Measurements from ENCODE around the gene CACNA2D3.

DNA sequence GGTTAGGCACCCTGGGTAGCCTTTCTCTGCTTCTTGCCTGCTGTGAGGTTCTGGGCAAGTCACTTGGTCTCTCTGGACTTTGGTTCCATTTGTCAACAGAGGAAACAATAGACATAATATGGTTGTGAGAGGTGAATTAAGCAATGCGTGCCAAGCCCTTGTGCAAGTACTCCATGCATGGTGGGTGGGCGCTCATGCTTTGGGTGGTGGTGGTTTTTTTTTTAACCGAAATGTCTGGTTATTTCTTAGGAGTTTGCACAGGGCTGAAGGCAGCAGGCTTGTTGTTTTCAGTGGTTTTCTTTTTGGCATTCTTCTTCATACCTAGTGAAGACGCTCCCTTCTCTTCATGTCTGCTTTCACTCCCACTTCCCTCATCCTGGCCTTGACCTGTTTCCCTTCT lies 889.7 kb downstream of the CACNA2D3 start:
- no peak for TF ChIP-seq EZH2 (IDR thresholded peaks at IDR 0.05; ENCODE audit: insufficient read depth, poor library complexity, severe bottlenecking)
- no peak for TF ChIP-seq EZH2phosphoT487 (IDR thresholded peaks at IDR 0.05; ENCODE audit: insufficient read depth, low read depth)
